GM15510 (cell line): Measurements from ENCODE around the gene IL17REL.

Experiments
- POLR2A ChIP-seq: IDR thresholded peaks from 3 replicates; pipeline ENCODE4 v1.6.1; 2011; ENCODE audit warnings: borderline replicate concordance; ENCODE audit not compliant: insufficient read length; ENCODE audit errors: extremely low read depth

Gene IL17REL

DNA sequence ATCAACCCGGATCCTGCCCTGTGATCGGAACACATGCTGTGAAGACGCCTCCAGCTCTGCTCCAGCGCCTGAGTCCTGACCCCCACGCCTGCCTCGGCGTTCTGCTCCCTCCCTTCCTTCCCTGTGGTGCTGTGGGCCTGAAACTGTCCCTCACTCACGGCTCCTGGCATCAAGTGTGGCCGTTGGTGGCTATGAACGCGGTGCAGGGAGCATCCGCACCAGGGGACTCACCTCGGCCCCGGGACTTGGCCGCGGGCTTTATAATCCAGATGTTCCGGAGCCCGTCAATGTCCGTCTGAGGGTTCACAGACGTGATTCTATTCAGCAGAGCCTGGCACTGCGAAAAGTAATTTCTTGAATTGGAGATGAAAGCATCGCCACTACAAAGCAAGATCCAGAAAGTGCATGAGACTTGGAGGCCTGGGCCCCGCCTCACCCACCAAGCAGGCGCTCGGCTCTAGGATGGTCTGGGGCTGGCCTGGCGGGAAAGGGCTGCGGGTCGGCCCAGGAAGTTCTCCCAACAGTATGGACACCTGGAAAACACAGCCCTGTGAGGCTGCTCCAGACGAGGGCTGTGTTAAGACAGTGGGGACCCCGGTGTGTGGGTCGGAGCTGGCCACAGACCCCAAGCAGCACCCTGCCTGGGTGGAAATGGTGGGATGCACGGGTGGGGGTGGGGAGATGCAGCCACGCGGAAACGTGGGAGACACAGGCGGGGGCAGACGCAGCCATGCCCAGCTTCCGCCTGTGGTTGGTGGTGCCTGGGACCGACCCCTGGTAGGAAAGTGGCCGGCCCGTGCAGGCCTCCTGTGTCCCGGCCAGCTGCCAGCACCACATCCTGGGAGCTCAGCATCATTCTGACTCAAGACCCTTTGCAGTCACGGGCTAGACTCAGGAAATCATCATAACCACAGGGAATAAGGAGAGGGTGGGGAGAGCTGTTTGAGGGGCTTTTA lies 21.8 kb upstream of the IL17REL start:
- TF ChIP-seq POLR2A: no peak

DNA sequence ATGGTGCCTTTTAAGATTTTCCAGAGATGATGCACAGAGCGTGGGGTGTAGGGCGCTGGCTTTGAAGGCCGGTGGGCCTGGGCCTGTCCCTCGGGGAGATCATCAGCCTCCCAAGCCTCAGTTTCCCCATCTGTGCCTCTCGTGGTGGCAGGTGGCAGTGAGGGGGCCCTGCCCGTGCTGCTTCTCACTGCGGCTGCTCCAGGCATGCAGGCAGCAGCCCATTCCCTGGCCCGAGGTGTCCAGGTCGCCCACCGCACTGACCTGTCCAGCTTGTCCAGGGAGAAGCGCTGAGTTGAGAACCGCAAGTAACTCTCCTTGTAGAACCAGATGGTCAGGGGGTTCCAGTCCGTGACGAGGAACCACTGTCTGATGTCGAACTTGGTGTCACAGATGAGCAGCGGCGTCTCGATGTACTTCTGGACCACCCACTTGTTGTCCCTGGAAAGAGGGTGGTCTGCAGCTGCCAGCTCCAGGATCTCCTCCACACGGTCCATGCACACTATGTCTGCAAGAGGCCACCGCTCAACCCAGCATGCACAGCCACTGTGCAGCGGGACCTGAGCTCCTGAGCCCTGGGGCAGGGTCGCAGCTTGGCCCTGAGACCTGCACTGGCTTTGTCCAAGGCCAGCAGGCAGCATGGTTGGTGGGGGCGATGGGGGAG lies 20.5 kb upstream of the IL17REL start:
- TF ChIP-seq POLR2A: no peak

DNA sequence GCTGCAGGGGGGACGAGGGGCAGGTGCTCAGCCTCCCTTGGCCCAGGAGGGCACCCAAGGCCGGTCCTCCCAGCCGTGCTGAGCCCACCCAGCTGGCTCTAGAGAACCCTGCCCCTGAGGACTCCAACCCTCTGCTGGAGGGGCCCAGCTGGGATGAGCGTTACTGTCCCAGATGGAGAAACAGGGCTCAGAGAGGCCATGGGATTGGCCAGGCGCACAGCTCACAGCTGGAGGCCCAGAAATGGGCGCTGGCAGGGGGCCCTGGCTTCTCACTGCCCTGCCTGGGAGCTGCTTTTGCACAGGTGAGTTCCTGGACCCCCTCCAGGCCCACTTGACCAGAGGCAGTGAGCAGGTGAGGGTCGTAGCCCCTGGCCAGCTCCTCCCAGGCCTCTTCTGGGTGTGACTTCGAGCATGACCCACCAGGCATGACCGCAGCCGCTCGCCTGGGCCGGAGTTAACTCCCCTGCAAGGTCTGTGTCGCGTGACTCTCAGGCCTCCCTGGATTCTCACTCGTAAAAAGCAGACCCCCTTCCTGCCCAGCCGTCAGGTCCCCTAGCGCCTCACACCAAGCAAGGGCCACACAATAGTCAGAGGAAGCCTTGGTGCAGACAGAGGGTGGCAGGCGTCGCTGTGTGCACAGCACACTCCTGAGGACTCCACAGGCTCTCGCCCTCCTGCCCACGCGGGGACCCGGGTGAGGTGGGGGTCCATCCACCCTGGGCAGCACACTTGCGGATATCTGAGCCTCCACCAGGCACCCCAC lies 19.7 kb upstream of the IL17REL start:
- no peak for TF ChIP-seq POLR2A

DNA sequence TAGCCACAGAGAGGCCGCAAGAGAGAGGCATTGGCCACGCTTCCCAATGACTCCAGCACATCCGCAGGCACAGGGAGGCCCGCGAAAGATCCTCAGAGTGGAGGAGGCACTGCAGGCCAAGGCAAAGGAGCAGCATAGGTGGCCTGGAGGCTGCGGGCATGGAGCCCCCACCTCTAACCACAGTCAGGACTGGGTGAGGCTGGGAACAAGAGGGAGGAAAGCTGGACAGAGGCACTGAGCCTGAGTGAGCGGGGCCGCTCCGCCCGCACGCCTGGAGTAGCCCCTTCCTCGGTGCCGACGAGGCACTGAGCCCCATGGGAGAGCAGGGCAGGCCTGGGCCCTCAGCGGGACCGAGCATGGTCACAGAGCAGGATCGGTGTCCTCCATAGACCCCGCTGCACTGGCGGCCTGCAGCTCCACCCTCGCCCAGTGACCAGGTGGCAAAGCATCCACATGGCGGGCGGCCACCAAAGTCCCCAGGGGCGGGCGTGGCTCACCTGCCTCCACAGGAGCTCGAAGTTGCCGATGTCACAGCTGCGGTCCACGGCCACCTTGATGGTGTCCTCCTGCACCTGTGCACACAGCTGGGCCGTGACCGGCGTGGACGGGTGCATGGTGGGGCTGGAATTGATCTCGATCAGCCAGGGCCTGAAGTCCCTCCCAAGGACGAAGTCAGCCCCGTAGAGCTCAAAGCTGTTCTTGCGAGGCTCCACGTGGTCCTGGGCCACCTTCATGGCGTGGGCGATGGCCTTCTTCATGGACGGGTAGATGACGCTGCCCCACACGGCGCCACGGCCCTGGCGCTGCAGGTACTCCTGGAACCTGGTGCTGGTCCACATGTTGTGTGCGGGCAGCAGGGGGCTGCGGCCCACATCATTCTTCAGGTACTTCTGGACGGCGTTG lies 18.9 kb upstream of the IL17REL start:
- no peak for TF ChIP-seq POLR2A

DNA sequence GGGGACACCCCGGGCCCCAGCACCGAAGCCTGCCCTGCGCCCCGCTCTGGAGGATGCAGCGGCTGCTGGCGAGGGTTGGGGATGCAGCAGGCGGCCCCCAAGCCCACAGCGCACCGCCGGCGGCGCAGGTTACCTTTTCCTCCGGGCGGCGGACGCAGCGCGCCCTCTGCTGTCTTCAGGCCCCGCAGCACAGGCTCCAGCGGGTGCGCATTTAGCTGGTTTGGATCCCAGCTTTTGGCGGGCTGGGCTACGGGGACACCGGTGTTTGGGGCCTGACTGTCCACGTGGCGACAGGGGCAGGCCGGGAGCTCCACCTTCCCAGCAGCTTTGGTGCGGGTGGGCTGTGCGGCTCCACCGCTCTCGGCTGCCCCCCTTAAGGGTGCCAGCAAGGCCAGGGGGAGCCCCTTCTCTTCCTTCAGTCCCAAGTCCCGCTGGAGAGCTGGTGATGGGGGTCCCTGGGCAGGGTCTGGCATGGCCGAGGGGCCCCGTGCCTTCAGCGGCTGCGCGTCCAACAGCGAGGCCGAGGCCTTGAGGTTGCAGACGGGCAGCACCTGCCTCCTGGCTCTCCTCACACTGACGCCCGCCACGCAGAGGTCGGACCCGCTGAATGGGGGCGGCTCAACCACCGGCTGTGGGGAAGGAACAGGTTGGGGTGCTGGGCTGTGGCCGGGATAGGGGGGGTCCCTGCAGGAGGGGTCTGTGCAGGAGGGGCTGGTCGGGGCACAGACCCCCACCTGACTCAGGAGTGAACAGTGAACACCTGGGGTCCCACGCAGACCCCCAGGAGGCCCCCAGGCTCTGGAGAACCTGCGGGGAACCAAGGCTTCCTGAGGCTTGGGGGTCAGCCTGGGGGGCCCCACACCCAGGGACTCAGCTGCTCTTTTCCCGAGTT lies 18.0 kb upstream of the IL17REL start:
- no peak for TF ChIP-seq POLR2A

DNA sequence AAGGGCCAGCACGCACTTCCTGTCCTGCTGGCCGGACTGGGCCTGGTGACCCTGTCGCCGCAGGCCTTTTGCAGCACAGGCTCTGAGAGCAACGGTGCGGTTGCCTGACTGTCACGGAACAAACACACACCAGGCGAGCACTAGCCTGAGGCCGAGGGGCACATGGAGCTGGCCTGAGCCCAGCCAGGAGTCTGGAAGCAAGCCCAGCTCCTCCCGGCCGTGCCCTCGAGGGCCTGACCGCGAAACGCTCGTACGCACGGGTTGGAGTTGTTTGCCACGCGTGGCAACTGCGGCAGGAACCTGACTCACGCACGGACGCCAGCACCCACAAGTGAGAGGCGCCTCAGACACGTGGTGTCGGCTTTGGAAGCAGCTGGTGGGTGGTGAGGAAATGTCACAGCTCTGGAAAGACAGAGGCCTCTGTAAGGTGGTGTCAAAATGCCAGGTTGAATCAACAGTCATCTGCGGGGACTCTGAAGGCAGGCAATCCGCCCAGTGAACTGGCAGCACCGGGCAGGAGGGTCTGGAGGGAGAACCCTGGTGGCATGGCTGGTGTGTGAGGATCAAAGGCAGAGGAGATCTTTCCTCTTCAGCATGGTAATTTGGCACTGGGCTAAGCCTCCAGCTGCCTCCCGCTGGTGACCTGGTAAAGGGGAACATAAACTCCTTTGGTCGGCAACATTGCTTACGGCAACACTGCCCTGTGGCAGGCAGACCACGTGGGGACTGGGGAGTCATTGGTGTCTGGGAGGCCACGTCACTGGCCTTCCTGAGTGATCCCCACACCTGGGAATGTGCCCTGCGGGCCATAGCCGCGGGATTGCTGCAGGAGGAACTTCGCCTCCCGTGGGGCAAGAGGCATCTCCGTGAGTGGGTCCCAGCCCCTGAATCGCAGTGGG lies 15.3 kb upstream of the IL17REL start:
- no peak for TF ChIP-seq POLR2A

DNA sequence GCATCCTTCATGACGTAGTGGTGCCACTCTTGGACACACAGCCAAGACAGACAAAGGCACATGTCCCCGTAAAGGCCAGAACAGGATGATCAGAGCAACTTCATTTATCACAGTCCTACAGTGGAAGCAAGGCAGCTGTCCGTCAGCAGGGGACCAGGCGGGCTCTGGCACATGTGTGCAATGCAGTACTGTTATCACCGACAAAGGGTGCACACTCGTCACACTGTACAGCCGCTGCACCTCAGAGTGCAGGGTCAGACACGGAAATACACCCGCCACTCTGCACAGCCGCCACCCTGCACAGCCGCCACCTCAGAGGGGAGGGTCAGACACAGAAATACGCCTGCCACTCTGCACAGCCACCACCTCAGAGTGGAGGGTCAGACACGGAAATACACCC lies 13.4 kb upstream of the IL17REL start:
- TF ChIP-seq POLR2A: no peak

DNA sequence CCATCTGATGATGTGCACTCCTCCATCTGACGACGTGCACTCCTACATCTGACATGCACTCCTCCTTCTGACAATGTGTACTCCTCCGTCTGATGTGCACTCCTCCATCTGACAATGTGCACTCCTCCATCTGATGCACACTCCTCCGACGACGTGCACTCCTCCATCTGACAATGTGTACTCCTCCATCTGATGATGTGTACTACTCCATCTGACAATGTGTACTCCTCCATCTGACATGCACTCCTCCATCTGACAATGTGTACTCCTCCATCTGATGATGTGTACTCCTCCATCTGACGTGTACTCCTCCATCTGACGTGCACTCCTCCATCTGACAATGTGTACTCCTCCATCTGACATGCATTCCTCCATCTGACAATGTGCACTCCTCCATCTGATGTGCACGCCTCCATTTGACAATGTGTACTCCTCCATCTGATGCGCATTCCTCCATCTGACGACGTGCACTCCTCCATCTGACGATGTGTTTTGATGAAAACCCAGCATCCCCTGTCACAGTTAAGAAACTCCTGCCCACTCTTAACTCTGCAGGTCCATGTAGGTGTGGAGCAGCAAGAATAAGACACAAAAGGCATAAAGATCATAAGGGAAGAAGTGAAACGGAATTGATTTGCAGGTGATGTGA lies 9.7 kb upstream of the IL17REL start:
- TF ChIP-seq POLR2A: no peak

DNA sequence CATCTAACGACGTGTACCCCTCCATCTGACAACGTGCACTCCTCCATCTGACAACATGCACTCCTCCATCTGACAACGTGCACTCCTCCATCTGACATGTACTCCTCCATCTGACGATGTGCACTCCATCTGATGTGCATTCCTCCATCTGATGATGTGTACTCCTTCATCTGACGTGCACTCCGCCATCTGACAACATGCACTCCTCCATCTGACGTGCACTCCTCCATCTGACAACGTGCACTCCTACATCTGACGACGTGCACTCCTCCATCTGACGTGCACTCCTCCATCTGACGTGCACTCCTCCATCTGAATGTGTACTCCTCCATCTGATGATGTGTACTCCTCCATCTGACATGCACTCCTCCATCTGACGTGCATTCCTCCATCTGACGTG lies 8.0 kb upstream of the IL17REL start:
- TF ChIP-seq POLR2A: no peak

DNA sequence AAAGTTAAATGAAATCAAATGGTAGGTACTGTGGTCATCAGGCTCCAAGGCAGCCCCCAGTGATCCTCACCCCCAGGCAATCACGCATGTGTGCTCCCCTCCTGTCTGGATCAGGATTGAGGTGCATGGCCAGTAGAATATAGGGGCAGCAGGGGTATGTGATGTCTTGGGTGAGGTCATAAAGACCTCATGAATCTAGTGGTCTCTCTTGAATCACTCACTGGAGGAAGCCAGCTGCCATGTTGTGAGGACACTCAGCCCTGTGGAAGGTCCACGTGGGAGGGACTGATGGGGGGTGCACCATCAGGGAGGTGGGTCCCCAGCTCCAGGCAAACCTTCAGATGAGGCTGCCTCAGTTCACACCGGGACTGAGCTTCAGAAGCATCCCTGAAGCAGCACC lies 6.8 kb upstream of the IL17REL start:
- no peak for TF ChIP-seq POLR2A

DNA sequence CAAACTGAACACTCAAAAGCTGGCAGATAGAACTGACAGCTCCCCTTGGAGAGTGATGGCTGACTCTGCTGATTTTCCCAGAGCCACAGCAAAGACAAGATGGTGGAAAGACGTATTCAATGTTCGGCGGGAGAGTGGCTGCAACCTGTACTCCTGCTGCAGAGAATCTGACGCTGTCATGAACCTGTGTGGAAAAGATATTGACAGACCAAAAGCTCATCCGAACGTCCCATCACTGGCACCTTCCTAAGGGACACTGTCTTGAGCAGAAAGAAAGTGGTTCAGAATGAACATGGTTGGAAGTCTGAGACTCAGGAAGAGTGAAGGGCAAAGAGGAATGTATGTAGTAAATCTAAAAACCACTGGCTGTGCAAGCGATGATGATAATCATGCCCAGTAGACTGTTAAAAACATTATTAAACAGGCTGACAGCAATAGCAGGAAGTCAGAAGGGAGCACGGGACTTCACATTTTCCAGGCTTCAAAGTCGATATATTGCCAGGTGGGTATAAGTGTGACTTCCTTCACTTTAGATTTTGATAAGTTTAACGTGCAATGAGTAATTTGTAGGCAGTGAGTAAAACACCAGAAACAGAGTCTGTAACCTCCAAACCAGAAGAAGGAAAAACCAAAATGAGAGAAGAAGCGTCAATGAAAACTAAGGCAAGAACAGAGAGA lies 6.2 kb upstream of the IL17REL start:
- TF ChIP-seq POLR2A: no peak
